CD4-positive, CD25-positive, alpha-beta regulatory T cell (primary cell): ENCODE data around the gene TMEM221. TPM values are rescaled to one million over a fixed set of nuclear protein-coding genes. Genes with fewer than 3 reads are reported as not detected.
A peak's percentile ranks its signal among the peaks of the same experiment; 100 is the strongest.

Experiments
- ATAC-seq, 2 donors: fragments of 150-1000 bp; cut with Tn5 transposase; one replicate each; pipeline ENCODE4 v1.10.0; 2021; ENCODE audit warnings: low read depth in 2 of 2, moderate number of reproducible peaks in 2 of 2, moderate library complexity in 1 of 2
- DNase-seq, 3 donors: peaks; one replicate each; pipeline versions ENCODE4 v3.0.0 to v3.0.0-alpha.2; 2012 to 2022; ENCODE audit warnings: mixed read lengths in 1 of 3
- H3K27ac ChIP-seq: one replicate; pipeline ENCODE4 v1.7.0; 2013; ENCODE audit warnings: mild to moderate bottlenecking, low read length; ENCODE audit not compliant: insufficient read depth, poor library complexity, severe bottlenecking
- H3K27me3 ChIP-seq: one replicate; pipeline ENCODE4 v1.7.0; 2013; ENCODE audit warnings: low read length; ENCODE audit not compliant: control insufficient read depth, insufficient read depth
- H3K36me3 ChIP-seq: one replicate; pipeline ENCODE4 v1.7.0; 2013; ENCODE audit warnings: mild to moderate bottlenecking, low read length, moderate library complexity; ENCODE audit not compliant: control insufficient read depth, insufficient read depth
- H3K4me1 ChIP-seq: 2 replicates; pipeline ENCODE4 v1.7.0; 2013; ENCODE audit warnings: mild to moderate bottlenecking, low read length; ENCODE audit not compliant: insufficient read depth, control insufficient read depth, poor library complexity, severe bottlenecking
- H3K4me3 ChIP-seq: one replicate; pipeline ENCODE4 v1.7.0; 2013; ENCODE audit warnings: low read depth, mild to moderate bottlenecking, low read length, moderate library complexity
- H3K9me3 ChIP-seq, 2 experiments: 1 replicate in 1 of 2; 2 replicates in 1 of 2; pipeline ENCODE4 v1.7.0; 2013; ENCODE audit warnings: low read length in 2 of 2, mild to moderate bottlenecking in 1 of 2, moderate library complexity in 1 of 2; ENCODE audit not compliant: control insufficient read depth in 2 of 2
- H3K27ac Mint-ChIP-seq, 3 donors: one replicate each; pipeline ENCODE4 v1.8.0; 2020 to 2022; ENCODE audit warnings: mild to moderate bottlenecking in 3 of 3, mixed read lengths in 3 of 3, moderate library complexity in 2 of 3
- H3K27me3 Mint-ChIP-seq: one replicate; pipeline ENCODE4 v1.8.0; 2022; ENCODE audit warnings: mild to moderate bottlenecking, mixed read lengths
- H3K36me3 Mint-ChIP-seq: one replicate; pipeline ENCODE4 v1.8.0; 2020; ENCODE audit warnings: mixed read lengths
- H3K4me1 Mint-ChIP-seq, 4 donors: one replicate each; pipeline ENCODE4 v1.8.0; 2020 to 2022; ENCODE audit warnings: mixed read lengths in 4 of 4, mild to moderate bottlenecking in 1 of 4
- H3K4me3 Mint-ChIP-seq, 4 donors: one replicate each; pipeline ENCODE4 v1.8.0; 2020 to 2022; ENCODE audit warnings: mild to moderate bottlenecking in 4 of 4, mixed read lengths in 4 of 4, moderate library complexity in 3 of 4
- H3K9me3 Mint-ChIP-seq, 7 donors: one replicate each; pipeline ENCODE4 v1.8.0; 2020 to 2022; ENCODE audit warnings: mixed read lengths in 7 of 7, mild to moderate bottlenecking in 3 of 7, moderate library complexity in 2 of 7
- polyA plus RNA-seq, 4 donors: library from polyadenylated mRNA; unstranded; fragments of 300-500 nt; fragmentation: Illumina TruSeq; gene quantifications; one replicate each; pipeline ENCODE4 v1.2.3, GENCODE V29; 2021
- total RNA-seq: library from RNA; stranded (reverse); gene quantifications from one replicate; pipeline ENCODE4 v1.2.3, GENCODE V29; 2022

TMEM221 gene
- total and polyA plus RNA-seq, 5 donors from 2014 or later = 0.16 TPM; not detected in 4

DNA sequence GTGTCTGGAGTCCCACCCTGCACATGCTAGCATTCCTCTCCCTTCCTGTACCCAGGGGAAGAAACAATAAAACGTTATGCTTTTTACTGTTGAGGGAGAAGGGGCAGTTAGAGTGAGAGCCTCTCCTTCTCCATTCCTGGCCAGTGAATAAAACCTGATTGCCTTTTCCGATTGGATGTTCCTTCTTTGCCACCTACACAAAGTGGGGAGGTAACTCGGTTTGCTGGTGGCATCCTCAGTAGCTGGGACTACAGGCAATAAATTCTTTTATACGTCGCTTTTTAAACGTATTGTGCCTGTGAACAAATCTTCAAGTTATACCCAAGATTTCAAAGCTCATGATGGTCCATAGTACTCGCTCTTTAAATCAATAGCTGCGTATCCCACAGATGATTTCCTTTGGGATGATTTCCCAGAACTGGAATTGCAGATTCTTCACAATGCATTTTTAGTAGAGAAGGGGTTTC, 29.3 kb downstream of the TMEM221 start:
- H3K9me3 ChIP-seq = no peaks in the 10 kb centered on the region
- Mint-ChIP-seq H3K9me3 (no peaks in the 10 kb centered on the region), H3K36me3 (peaks cover 17% of the 10 kb centered on the region), H3K27me3 (no peaks in the 10 kb centered on the region), H3K4me1 (peaks cover 0 to 21% (median 8%) of the 10 kb centered on the region in 4 donors), H3K27ac (peak overlapping the region in 2 of 3 donors; percentile 92 to 96), H3K4me3 (peak overlapping the region; percentile 92 to 98 (median 94))
- H3K27me3 ChIP-seq = no peaks in the 10 kb centered on the region
- H3K36me3 ChIP-seq = peaks cover 9% of the 10 kb centered on the region
- peak overlapping the region; percentile 70 for H3K27ac ChIP-seq
- peak overlapping the region; percentile 81 for H3K4me3 ChIP-seq
- peaks cover 16% of the 10 kb centered on the region for H3K4me1 ChIP-seq
- DNase-seq = no peak
- no peak for ATAC-seq

DNA sequence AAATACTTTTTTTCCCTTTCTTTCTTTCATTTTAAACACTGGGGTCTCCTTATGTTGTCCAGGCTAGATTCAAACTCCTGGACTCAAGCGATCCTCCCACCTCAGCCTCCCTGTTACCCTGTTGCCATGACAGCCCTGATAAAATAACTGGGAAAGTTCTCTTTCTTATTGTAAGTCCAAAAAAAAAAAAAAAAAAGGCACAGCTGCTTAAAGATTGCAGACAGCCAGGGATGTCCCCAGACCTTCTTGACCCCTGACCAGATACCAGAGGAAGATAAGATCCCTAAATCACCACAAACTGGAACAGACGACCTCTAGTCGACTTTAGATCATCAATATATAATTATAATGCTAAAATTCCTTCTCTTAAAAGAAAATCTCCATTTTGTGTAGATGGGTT, 29.8 kb downstream of the TMEM221 start:
- H3K36me3 ChIP-seq = peaks cover 14% of the 10 kb centered on the region
- no peaks in the 10 kb centered on the region for H3K27me3 ChIP-seq
- ATAC-seq (no peak), DNase-seq (no peak)
- Mint-ChIP-seq H3K4me1 (peaks cover 0 to 19% (median 8%) of the 10 kb centered on the region in 4 donors), H3K27ac (peak overlapping the region in 2 of 3 donors; percentile 92 to 96), H3K27me3 (no peaks in the 10 kb centered on the region), H3K4me3 (peak overlapping the region; percentile 92 to 98 (median 94)), H3K9me3 (no peaks in the 10 kb centered on the region), H3K36me3 (peaks cover 17% of the 10 kb centered on the region)
- H3K9me3 ChIP-seq = no peaks in the 10 kb centered on the region
- peaks cover 16% of the 10 kb centered on the region for H3K4me1 ChIP-seq
- H3K4me3 ChIP-seq = peak overlapping the region; percentile 81
- no peak overlapping the region for H3K27ac ChIP-seq

DNA sequence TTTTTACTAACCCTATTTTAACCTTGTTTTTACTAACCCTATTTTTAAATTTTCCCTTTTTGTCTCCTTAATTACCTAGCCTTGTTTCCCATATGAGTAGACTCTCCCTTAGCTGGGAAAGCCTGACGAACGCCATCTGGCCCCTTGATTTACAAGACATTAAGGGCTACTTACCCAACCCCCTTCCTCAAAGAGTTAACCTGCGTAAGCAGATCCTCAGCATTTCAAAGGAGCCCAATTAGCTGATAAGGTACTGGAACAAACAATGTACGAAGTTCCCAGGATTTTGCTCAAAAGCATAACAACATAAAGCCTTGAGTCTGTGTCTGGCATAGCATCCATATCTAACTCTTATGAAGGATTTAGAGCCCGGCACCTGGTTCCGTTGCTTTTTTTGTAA, 33.3 kb downstream of the TMEM221 start:
- no peaks in the 10 kb centered on the region for H3K27me3 Mint-ChIP-seq
- H3K36me3 ChIP-seq = peaks cover 33% of the 10 kb centered on the region

DNA sequence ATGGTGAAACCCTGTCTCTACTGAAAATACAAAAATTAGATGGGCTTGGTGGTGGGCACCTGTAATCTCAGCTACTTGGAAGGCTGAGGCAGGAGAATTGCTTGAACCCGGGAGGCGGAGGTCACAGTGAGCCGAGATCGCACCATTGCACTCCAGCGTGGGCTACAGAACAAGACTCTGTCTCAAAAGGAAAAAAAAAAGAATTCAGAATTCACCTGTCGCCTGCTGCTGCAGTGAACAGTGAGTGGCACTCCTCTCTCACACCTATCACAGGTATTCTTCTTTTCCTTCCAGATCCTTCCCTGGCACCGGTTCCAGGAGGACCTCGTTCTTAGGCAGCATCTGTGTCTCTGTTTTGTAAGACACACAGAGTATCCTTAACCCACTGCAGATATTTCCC, 34.4 kb downstream of the TMEM221 start:
- H3K4me3 Mint-ChIP-seq = no peak overlapping the region
- no peak overlapping the region for H3K4me3 ChIP-seq
- H3K27me3 ChIP-seq = no peaks in the 10 kb centered on the region
- H3K27ac Mint-ChIP-seq = no peak overlapping the region
- H3K36me3 ChIP-seq = peaks cover 33% of the 10 kb centered on the region
- H3K9me3 ChIP-seq = no peaks in the 10 kb centered on the region
- H3K27me3 Mint-ChIP-seq = no peaks in the 10 kb centered on the region
- peaks cover 24% of the 10 kb centered on the region for H3K36me3 Mint-ChIP-seq
- peaks cover 0 to 12% (median 6%) of the 10 kb centered on the region in 4 donors for H3K4me1 Mint-ChIP-seq
- DNase-seq = no peak
- ATAC-seq = no peak
- H3K4me1 ChIP-seq = peaks cover 2% of the 10 kb centered on the region
- no peaks in the 10 kb centered on the region for H3K9me3 Mint-ChIP-seq
- no peak overlapping the region for H3K27ac ChIP-seq

More for the DNA sequence above, 33.3 kb downstream of the TMEM221 start:
- peaks cover 8% of the 10 kb centered on the region for H3K4me1 ChIP-seq
- no peaks in the 10 kb centered on the region for H3K27me3 ChIP-seq
- ATAC-seq (no peak), DNase-seq (no peak)
- no peak overlapping the region for H3K27ac ChIP-seq
- H3K4me3 Mint-ChIP-seq = peak overlapping the region in 2 of 4 donors; percentile 15 to 44
- H3K27ac Mint-ChIP-seq = no peak overlapping the region
- no peaks in the 10 kb centered on the region for H3K9me3 Mint-ChIP-seq
- H3K4me3 ChIP-seq = no peak overlapping the region
- peaks cover 24% of the 10 kb centered on the region for H3K36me3 Mint-ChIP-seq
- H3K9me3 ChIP-seq = no peaks in the 10 kb centered on the region
- H3K4me1 Mint-ChIP-seq = peaks cover 0 to 16% (median 10%) of the 10 kb centered on the region in 4 donors

DNA sequence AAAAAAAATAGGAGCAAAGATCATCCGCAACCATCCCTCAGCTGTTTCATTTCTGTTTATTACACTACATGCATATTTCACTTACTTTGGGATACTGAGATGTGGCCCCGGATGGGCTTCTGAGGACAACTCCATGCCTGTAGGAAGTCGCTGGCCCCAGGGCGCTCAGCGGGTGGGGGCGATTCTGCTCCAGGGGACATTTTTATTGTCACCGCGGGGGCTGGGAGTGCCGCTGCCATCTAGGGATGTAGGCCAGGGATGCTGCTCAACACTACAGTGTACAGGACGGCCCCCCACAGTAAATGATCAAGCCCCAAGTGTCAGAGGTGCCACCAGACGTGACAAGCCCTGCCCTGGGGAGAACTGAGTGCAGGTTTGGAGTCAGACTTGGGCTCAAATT, 36.7 kb downstream of the TMEM221 start:
- H3K27ac Mint-ChIP-seq = no peak overlapping the region
- H3K27ac ChIP-seq = no peak overlapping the region
- H3K4me1 ChIP-seq = peaks cover 11% of the 10 kb centered on the region
- DNase-seq = no peak
- H3K4me3 ChIP-seq = no peak overlapping the region
- H3K9me3 Mint-ChIP-seq = no peaks in the 10 kb centered on the region
- no peaks in the 10 kb centered on the region for H3K9me3 ChIP-seq
- H3K27me3 ChIP-seq = no peaks in the 10 kb centered on the region
- peak overlapping the region in 1 of 4 donors; percentile 35 for H3K4me3 Mint-ChIP-seq
- H3K4me1 Mint-ChIP-seq = peaks cover 6 to 22% (median 11%) of the 10 kb centered on the region in 4 donors
- H3K36me3 Mint-ChIP-seq = peaks cover 20% of the 10 kb centered on the region
- no peaks in the 10 kb centered on the region for H3K27me3 Mint-ChIP-seq
- no peak for ATAC-seq
- peaks cover 33% of the 10 kb centered on the region for H3K36me3 ChIP-seq

DNA sequence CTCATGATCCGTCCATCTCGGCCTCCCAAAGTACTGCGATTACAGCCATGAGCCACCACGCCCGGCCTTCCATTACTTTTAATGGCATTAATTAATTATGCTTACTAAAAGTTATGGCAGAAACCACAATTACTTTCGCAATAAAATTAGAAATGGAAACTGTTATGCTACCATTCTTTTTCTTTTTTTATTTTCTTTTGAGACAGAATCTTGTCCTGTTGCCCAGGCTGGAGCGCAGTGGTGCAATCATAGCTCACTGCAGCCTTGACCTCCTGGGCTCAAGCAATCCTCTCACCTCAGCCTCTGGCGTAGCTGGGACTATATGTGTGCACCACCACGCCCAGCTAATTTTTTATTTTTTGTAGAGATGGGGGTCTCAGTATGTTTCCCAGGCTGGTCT, 38.5 kb downstream of the TMEM221 start:
- Histone ChIP-seq H3K4me3 (no peak overlapping the region), H3K9me3 (no peaks in the 10 kb centered on the region), H3K36me3 (peaks cover 30% of the 10 kb centered on the region), H3K4me1 (peaks cover 28% of the 10 kb centered on the region), H3K27me3 (no peaks in the 10 kb centered on the region), H3K27ac (no peak overlapping the region)
- Mint-ChIP-seq H3K36me3 (peaks cover 12% of the 10 kb centered on the region), H3K27ac (peak overlapping the region in 1 of 3 donors; percentile 91), H3K9me3 (no peaks in the 10 kb centered on the region), H3K27me3 (no peaks in the 10 kb centered on the region), H3K4me1 (peaks cover 6 to 35% (median 11%) of the 10 kb centered on the region in 4 donors), H3K4me3 (peak overlapping the region in 3 of 4 donors; percentile 15 to 62 (median 54))
- ATAC-seq (no peak), DNase-seq (no peak)

DNA sequence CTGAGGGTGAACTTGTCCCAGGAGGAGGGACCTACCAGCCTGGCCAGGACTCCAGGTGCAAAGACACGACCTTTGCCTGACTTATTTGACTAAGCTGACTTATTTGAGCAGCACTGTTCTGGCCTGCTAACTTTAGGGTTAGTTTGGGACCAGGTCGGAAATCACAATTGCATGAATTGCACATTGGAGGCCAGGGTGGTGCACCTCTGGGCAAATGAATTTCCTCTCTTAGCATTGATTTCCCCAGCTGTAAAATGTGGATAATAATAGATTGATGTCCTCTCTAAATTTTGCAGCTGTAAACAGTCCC, 41.6 kb downstream of the TMEM221 start:
- no peaks in the 10 kb centered on the region for H3K9me3 Mint-ChIP-seq
- ATAC-seq = no peak
- peak overlapping the region; percentile 93 to 98 (median 94) for H3K27ac Mint-ChIP-seq
- Histone ChIP-seq H3K9me3 (no peaks in the 10 kb centered on the region), H3K27me3 (no peaks in the 10 kb centered on the region), H3K27ac (peak overlapping the region; percentile 87), H3K36me3 (peaks cover 12% of the 10 kb centered on the region), H3K4me3 (peak overlapping the region; percentile 90), H3K4me1 (peaks cover 44% of the 10 kb centered on the region)
- peaks cover 10 to 50% (median 11%) of the 10 kb centered on the region in 4 donors for H3K4me1 Mint-ChIP-seq
- H3K4me3 Mint-ChIP-seq = peak overlapping the region; percentile 93 to 99 (median 94)
- no peaks in the 10 kb centered on the region for H3K36me3 Mint-ChIP-seq
- DNase-seq = no peak
- no peaks in the 10 kb centered on the region for H3K27me3 Mint-ChIP-seq
